Panc1 (cell line): ENCODE results near the gene PHTF2.
"Not testable (repeated sequence)": the region's sequence is repeated elsewhere in the genome, so short reads cannot be mapped to it uniquely, and the experiment has no call there.

Experiments
- POLR2AphosphoS5 ChIP-seq: IDR thresholded peaks from 2 replicates; pipeline ENCODE4 v1.6.1; 2012; ENCODE audit warnings: mild to moderate bottlenecking, low read depth, low read length, moderate library complexity
- SIN3A ChIP-seq: IDR thresholded peaks from 2 replicates; pipeline ENCODE4 v1.6.1; 2012; ENCODE audit warnings: low read depth, mild to moderate bottlenecking, low read length, moderate library complexity, borderline replicate concordance; ENCODE audit not compliant: insufficient read depth
- TF ChIP-seq, protein P1 (sequence below): fragments of 450-650 bp; IDR thresholded peaks from 2 replicates; pipeline ENCODE4 v1.5.1; 2017; ENCODE audit warnings: mild to moderate bottlenecking

DNA sequence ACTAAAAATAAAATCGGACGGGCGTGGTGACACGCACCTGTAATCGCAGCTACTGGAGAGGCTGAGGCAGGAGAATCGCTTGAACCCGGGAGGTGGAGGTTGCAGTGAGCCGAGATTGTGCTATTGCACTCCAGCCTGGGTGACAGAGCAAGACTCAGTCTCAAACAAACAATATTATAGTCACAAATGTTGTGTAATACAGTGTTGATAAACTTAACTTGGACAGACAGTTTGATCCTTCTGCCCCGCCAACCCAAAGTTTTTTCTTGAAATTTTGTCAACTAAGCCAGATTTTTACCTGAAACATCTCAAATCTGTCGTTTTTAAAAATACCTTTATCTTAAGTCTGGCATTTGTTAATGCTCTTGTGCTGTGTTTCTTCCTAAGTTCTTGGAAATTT, 14.1 kb upstream of the PHTF2 start:
- TF ChIP-seq, protein P1, sequence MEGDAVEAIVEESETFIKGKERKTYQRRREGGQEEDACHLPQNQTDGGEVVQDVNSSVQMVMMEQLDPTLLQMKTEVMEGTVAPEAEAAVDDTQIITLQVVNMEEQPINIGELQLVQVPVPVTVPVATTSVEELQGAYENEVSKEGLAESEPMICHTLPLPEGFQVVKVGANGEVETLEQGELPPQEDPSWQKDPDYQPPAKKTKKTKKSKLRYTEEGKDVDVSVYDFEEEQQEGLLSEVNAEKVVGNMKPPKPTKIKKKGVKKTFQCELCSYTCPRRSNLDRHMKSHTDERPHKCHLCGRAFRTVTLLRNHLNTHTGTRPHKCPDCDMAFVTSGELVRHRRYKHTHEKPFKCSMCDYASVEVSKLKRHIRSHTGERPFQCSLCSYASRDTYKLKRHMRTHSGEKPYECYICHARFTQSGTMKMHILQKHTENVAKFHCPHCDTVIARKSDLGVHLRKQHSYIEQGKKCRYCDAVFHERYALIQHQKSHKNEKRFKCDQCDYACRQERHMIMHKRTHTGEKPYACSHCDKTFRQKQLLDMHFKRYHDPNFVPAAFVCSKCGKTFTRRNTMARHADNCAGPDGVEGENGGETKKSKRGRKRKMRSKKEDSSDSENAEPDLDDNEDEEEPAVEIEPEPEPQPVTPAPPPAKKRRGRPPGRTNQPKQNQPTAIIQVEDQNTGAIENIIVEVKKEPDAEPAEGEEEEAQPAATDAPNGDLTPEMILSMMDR = not testable (repeated sequence)
- not testable (repeated sequence) for TF ChIP-seq POLR2AphosphoS5, SIN3A
